K562 (cell line): ENCODE results near the gene POLR1B. TPM values are rescaled to one million over a fixed set of nuclear protein-coding genes. Genes with fewer than 3 reads are reported as not detected.

Source experiments
- ARID2 ChIP-seq: fragments of 450-650 bp; IDR thresholded peaks from 2 replicates; pipeline ENCODE4 v1.6.1; 2017; ENCODE audit warnings: antibody characterized with exemption, mild to moderate bottlenecking
- ATF1 ChIP-seq, 2 experiments: fragments of 450-650 bp in 1 of 2; IDR thresholded peaks; 2 replicates each; pipeline ENCODE4 v1.6.1; 2016; ENCODE audit warnings: missing compliant biosample characterization in 1 of 2, missing genetic modification characterization in 1 of 2
- CBFB ChIP-seq: sonication (generic); formaldehyde crosslinking; IDR thresholded peaks from 2 replicates; pipeline ENCODE4 v1.4.0; 2020; ENCODE audit warnings: mild to moderate bottlenecking, missing genetic modification reagents
- CTCF ChIP-seq, 3 experiments: IDR thresholded peaks in 2 of 3; conservative IDR thresholded peaks in 1 of 3; 2 replicates each; pipeline ENCODE4 v1.5.1; 2011 to 2012; ENCODE audit warnings: low read length in 3 of 3, mild to moderate bottlenecking in 3 of 3, control low read depth in 2 of 3, improper control_type of control experiment in 1 of 3, inconsistent platforms in 1 of 3, low read depth in 1 of 3, mixed read lengths in 1 of 3, moderate library complexity in 1 of 3; ENCODE audit not compliant: insufficient read depth in 2 of 3
- DDX20 ChIP-seq: fragments of 450-650 bp; IDR thresholded peaks from 2 replicates; pipeline ENCODE4 v1.6.1; 2016; ENCODE audit warnings: missing genetic modification characterization, low read depth, mild to moderate bottlenecking, missing compliant biosample characterization, moderate library complexity
- GTF2A2 ChIP-seq: IDR thresholded peaks from 2 replicates; pipeline ENCODE4 v1.6.1; 2016; ENCODE audit warnings: mild to moderate bottlenecking, missing genetic modification characterization, missing compliant biosample characterization
- ID3 ChIP-seq, 2 experiments: fragments of 250-450 bp in 1 of 2; fragments of 450-650 bp in 1 of 2; sonication (Bioruptor Pico) in 1 of 2; IDR thresholded peaks; 2 replicates each; pipeline versions ENCODE4 v1.6.1 to v1.8.0; 2016 to 2021; ENCODE audit warnings: mild to moderate bottlenecking in 2 of 2, moderate library complexity in 2 of 2, missing compliant biosample characterization in 1 of 2, missing genetic modification characterization in 1 of 2
- PML ChIP-seq: IDR thresholded peaks from 2 replicates; pipeline ENCODE4 v1.6.1; 2012; ENCODE audit warnings: low read length, inconsistent platforms
- SNIP1 ChIP-seq: fragments of 450-650 bp; IDR thresholded peaks from 2 replicates; pipeline ENCODE4 v1.7.1; 2017; ENCODE audit warnings: low read depth, mild to moderate bottlenecking
- ZBTB11 ChIP-seq, 3 experiments: fragments of 200-800 bp in 1 of 3; fragments of 250-450 bp in 1 of 3; fragments of 450-650 bp in 1 of 3; sonication (Bioruptor Pico) in 1 of 3; sonication (Bioruptor generic) in 1 of 3; formaldehyde crosslinking in 1 of 3; IDR thresholded peaks; 2 replicates each; pipeline versions ENCODE4 v1.6.1 to v1.8.0; 2016 to 2022; ENCODE audit warnings: mild to moderate bottlenecking in 2 of 3, missing genetic modification characterization in 2 of 3, missing compliant biosample characterization in 1 of 3, moderate library complexity in 1 of 3
- polyA plus RNA-seq, 8 experiments: library from polyadenylated mRNA; depleted of rRNA in 4 of 8; stranded (reverse) in 5 of 8; unstranded in 3 of 8; fragments of >200 nt; fragmentation: Nextera tagmentation in 2 of 8; fragmentation: Illumina TruSeq in 1 of 8; extraction: Ambion mirVana in 2 of 8; extraction: Trizol in 1 of 8; gene quantifications; 2 replicates each; pipeline versions ENCODE4 v1.2.1 to v1.2.3, GENCODE V29; 2011 to 2014; ENCODE audit warnings: inconsistent platforms in 1 of 8, missing spikeins in 1 of 8
- total RNA-seq, 7 experiments: library from RNA; depleted of rRNA in 6 of 7; stranded (reverse); fragments of >200 nt in 6 of 7; fragmentation: Illumina TruSeq in 2 of 7; extraction: Trizol in 2 of 7; gene quantifications; 2 replicates each; pipeline versions ENCODE4 v1.2.1 to v1.2.3, GENCODE V29; 2011 to 2021; ENCODE audit warnings: low replicate concordance in 1 of 7

The POLR1B gene
- total and polyA plus RNA-seq, 9 of the 15 experiments (the other 6 are each of a cell fraction or from before 2014, with no cell fraction given) = 19.8 to 55.1 (median 40.2) TPM

- TF ChIP-seq CTCF (IDR thresholded peaks at IDR 0.05 in 2 of 3, conservative IDR thresholded peaks at IDR 0.05 in 1 of 3; ENCODE audit: insufficient read depth in 2 of 3, low read depth in 1 of 3, low read length in 3 of 3) = peak; percentile 49 to 63 (median 63)
- no peak for TF ChIP-seq ID3 (CRISPR knock-in tag; IDR thresholded peaks at IDR 0.05)
- TF ChIP-seq ID3 (tag; IDR thresholded peaks at IDR 0.05) = 0 out of 2 replicates have a peak, but pooled peaks have one; percentile 30
- TF ChIP-seq ARID2 = no peak
- TF ChIP-seq CBFB (CRISPR knock-in tag) = 0 out of 2 replicates have a peak, but pooled peaks have one; percentile 40
- 0 out of 2 replicates have a peak, but pooled peaks have one; percentile 4 for TF ChIP-seq PML
- TF ChIP-seq GTF2A2 = 0 out of 2 replicates have a peak, but pooled peaks have one; percentile 20
- TF ChIP-seq SNIP1 = no peak
- no peak for TF ChIP-seq DDX20 (tag)
- TF ChIP-seq ATF1 (CRISPR knock-in tag; IDR thresholded peaks at IDR 0.05) = no peak
- peak; percentile 86 for TF ChIP-seq ATF1 (tag; IDR thresholded peaks at IDR 0.05)
- no peak for TF ChIP-seq ZBTB11 (CRISPR knock-in tag; IDR thresholded peaks at IDR 0.05)
Observed at GRCh38 chr2:112583497-112584133, 41.4 kb downstream of the POLR1B start (continued).
